Hypothalamus (tissue), 51 donors: ENCODE data around the gene SEPTIN8.

Source experiments
- DNase-seq, 51 donors: peaks; one replicate each; lab custom pipeline; 2025; lab: John Stamatoyannopoulos, UW

The SEPTIN8 gene

DNA sequence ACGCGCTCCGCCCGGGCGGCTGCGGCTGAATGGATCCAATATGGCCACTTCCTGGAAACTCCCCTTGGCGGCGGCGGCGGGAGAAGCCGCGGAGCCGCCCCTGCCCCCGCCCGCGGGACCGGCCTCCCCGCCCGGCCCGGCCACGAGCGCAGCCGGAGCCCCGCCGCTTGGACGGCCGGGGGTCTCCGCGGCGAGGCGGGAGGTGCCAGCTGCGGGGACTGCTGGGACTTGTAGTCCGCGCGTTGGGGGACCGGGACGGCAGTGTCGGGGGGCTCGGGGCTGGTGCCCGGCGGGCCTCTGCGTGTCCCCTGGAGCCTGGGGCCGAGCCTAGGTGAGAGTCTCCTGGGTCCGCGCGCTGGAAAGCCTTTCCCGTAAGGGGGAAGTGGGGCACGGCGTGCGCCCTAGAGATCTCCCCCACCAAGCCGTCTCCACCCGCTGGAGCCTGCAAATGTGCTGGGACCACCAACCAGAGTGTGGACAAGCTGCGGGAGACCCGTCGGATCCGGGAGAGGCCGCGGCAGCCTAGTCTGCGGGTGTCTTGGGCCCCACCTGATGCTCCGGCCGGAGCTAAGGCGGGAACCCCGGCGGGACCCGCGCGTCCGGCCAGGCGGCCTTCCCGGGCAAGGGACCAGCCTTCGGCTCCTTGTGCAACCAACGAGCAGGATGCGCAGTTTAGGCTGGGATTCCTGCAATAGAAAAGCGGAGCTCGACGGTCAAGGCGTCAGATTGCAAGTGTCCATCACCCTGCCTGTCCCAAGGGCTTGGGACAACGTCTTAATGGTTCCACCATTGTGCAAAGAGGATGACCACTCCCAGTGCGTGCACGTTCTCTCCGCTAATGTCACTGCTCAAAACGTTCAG lies at the start of gene SEPTIN8:
Gene SEPTIN8 (minus strand): TSS at position 31 of the 861 bp plus-strand sequence. CDS start 102 bp downstream, outside the sequence.
- peak in 39 of 51 donors; percentile 36 to 83 (median 62) for DNase-seq

GRCh38 chr5:132826424-132827082 lies 49.5 kb upstream of the SEPTIN8 start:
- no peak for DNase-seq

DNA sequence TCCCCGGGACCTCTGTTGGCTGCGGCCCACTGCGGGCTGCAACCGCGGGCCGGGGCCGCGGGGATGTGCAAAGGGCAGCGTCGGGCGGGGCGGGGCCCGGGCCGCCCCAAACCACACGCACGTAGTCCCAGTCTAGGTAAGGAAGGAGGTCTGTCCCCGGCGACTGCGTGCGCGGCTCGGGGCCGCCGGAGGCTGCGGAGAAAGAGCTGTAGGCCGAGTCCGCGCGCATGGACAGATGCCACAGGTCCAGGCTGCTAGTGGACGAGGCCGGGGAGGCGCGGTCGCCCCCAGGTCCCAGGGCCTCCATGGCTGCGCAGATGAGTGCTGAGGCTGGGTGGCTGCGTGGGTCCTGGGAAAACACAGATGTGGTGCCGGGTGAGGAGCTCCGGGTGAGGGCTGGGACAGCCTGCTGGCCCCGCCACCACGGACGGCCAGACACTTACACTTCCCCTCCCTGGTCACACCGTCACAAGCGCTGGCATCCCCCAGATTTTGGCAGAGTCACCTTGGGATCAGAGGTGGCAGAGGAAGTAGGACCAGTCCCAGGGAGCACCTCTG lies 48.9 kb upstream of the SEPTIN8 start:
- DNase-seq = no peak

GRCh38 chr5:132825033-132825833 lies 48.2 kb upstream of the SEPTIN8 start:
- no peak for DNase-seq

- no peak for DNase-seq
Observed at GRCh38 chr5:132824426-132824825, 47.4 kb upstream of the SEPTIN8 start.

DNA sequence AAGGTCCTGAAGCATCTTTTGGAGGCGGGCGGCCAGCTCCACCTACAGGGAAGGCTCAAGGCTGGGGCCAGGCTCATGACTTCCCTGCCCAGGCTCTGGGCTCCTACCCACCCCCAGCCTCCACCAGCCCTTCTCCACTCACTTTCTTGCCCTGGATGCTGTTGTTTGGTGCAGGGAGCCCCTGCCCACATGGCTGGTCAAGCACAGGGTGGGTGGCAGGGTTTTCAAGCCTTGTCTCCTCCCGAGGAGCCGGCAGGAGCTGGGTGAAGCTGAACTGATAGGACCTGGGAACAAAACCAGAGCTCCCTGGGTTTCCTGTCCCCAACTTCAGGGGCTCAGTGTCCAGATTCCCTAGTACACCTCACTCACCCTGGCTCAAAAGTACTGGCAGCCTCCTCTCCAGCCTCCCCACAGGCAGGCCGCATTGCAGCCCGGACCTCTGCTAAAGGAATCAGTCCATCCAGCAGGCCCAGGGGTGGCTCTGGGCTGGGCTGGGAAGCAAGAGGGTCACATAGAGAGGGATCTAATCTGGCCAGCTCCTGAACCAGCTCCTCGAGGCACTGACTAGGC lies 46.5 kb upstream of the SEPTIN8 start:
- DNase-seq = peak in 2 of 51 donors; percentile 28 to 63

DNA sequence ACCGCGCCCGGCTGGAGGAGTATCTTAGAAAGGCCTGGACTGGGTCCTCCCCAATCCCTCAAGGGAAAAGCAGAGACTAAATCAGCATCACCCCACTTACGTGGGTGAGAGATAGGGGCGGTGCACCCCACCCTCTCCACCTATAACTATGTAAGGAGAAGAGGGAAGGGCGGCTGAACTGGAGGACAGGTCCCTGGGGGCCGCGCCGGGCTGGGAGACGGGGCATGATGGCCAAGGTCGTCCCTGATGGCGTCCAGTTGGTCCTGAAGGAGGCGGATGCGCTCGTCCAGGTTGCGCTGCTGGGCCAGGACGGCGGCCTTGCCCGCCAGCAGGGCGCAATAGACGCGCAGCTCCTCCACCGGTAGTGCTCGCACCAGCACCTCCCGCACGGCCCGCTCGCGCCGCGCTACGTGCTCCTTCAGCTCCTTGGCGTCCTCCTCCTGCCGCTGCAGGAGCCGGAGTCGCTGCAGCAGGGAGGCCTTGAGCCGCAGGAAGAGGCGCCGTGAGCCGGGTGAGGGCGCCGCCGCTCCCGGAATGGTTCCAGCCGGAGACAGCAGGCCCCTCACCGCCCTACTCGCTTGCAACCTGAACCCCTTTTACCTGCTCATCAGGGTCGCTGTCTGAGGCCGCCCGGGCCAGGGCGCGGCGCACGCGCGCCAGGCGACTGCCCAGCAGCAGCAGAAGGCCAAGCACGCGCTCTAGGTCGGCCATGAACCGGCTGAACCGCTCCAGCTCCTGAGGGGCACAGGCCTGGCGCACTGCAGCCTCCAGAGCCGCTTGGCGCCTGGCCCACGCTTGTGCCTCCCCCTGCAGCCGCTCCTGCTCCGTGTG lies 45.8 kb upstream of the SEPTIN8 start:
- DNase-seq = peak in 21 of 51 donors; percentile 20 to 63 (median 36)

DNA sequence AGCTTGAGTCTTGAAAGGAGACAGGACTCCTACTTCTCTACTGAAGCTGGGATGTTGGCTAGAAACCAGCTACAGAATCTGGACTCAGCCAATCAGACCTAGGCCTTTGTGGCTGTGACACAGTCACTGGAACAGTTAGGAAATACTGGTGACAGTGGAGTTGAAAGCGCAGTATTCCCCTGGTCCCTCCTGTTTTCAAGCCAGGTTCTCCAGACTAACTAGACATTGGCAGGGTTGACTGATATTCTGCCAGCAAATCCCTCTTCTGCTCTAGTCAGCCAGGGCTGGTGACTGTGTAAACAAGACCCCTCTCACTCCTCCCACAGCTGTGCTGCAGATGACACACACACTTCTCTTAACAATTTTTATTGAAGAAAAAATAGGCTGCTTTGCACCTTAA lies 44.8 kb upstream of the SEPTIN8 start:
- peak in 18 of 51 donors; percentile 14 to 86 (median 52) for DNase-seq

GRCh38 chr5:132821350-132821749 lies 44.3 kb upstream of the SEPTIN8 start:
- peak in 4 of 51 donors; percentile 54 to 89 (median 70) for DNase-seq

DNA sequence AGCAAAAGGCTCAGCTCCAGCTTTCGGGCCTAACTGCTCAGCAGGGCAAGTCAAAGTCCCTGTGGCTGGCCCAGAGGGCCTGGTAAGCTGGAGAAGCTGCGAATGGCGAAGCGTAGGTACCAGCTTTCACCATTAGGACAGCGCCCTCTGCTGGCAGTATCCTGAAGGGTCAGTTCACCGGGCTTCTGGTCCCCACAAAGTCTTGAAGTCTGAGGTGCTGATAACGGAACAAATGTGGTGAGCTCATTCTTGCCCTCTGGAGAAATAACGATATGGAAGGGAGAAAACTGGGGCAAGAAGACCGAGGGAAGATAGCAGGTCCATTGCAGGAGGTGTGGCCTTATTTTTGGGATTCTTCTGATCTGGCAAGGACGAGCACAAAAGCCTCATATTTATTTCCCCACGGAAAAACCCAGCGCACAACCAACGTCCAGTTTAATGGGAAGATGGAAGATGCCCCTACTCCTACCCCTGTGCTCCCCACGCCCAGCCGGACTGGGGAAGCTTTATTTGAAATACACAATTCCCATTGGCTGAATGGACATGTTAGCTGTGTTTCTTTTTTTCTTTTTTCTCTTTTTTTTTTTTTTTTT lies 43.2 kb upstream of the SEPTIN8 start:
- DNase-seq = peak; percentile 40 to 98 (median 88)

GRCh38 chr5:132819468-132819867 lies 42.4 kb upstream of the SEPTIN8 start:
- DNase-seq = peak in 17 of 51 donors; percentile 24 to 69 (median 35)

- no peak for DNase-seq
Observed at GRCh38 chr5:132817011-132817410, 40.0 kb upstream of the SEPTIN8 start.

DNA sequence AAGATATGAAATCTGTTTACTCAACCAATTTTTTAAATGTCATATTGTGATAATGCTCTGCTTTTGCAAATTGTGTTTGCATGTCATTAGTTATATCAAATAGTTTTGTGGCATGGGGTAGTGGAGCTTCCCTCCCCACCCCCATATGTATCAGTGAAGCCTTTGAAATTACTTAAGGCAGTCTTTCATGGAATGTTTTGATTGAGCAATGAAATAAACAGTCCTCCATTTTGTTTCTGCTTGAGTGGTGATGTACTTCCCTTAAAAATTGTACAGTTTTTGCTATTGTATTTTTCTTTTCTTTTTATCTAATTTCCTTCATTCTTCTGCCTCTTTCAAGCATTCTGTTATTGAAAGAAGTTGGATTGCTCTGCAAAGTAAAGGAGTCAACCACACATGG lies 39.5 kb upstream of the SEPTIN8 start:
- no peak for DNase-seq

DNA sequence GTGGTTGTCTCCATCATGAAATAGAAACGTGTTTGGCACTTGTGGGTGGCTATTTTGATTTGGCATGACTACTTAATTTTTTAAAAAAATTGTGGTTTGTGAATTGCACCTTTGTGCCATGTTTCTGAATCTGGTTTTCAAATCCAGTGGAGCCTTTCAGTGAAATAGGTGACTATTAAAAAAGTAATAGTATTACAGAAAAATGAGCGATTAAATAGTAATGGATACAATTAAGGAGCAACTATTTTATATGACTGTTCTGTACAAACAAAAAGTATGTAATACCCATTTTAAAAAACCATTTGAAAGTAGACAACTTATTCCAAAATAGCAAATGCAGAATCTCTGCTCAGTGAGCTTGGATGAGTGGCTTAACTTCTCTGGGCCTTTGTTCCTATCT lies 39.0 kb upstream of the SEPTIN8 start:
- DNase-seq = no peak

DNA sequence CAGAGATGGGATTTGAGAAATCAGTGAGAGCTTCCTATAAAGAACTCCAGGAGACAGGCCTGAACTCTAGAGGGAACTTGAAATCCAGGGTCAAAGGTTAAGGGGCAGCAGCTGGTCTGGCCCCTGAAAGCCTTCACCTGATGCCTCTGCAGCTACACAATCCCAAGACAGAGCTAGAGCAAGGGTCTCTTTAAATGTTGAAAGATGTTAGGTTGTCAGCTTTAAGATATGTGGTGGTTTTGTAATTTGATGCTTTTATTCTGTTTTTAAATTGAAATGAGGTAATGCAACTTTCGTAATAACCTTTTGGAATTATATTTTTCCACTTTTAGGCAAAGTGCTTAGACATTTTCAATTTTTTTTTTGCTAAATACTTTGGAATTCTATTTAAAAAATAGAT lies 38.4 kb upstream of the SEPTIN8 start:
- no peak for DNase-seq

DNA sequence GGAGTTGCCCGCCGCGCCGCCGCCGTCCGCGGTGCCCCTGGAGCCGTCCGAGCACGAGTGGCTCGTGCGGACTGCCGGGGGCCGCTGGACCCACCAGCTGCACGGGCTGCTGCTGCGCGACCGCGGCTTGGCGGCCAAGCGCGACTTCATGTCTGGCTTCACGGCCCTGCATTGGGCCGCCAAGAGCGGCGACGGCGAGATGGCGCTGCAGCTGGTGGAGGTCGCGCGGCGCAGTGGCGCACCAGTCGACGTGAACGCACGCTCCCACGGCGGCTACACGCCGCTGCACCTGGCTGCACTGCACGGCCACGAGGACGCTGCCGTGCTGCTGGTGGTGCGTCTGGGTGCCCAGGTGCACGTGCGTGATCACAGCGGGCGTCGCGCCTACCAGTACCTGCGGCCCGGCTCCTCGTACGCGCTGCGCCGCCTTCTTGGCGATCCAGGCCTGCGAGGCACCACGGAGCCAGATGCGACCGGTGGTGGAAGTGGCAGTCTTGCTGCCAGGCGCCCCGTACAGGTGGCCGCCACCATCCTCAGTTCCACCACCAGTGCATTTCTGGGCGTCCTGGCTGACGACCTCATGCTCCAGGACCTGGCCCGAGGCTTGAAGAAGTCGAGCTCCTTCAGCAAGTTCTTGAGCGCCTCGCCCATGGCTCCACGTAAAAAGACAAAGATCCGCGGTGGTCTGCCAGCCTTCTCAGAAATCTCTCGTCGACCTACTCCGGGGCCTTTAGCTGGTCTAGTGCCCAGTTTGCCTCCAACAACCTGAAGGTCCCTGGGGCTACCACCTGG lies 37.7 kb upstream of the SEPTIN8 start:
- DNase-seq = peak in 5 of 51 donors; percentile 39 to 64 (median 44)

- peak in 31 of 51 donors; percentile 22 to 79 (median 56) for DNase-seq
Observed at GRCh38 chr5:132813599-132814502, 36.8 kb upstream of the SEPTIN8 start.
